Hematopoietic multipotent progenitor cell treated with erythropoietin and hydrocortisone succinate and interleukin-3 and kit ligand, for 8 days (in vitro differentiated cells): ENCODE results near the gene SLC9A1.
A peak's percentile ranks its signal among the peaks of the same experiment; 100 is the strongest.

Experiments
- DNase-seq: peaks from one replicate; pipeline ENCODE4 v3.0.0-alpha.2; 2015

SLC9A1 gene

GRCh38 chr1:27150183-27150582 lies 4.7 kb downstream of the SLC9A1 start:
- DNase-seq = no peak

- DNase-seq = no peak
These were observed 5.2 kb downstream of the SLC9A1 start for GRCh38 chr1:27149762-27150113.

GRCh38 chr1:27149084-27149761 lies 5.7 kb downstream of the SLC9A1 start:
- DNase-seq = no peak

GRCh38 chr1:27148591-27148990 lies 6.3 kb downstream of the SLC9A1 start:
- no peak for DNase-seq

- DNase-seq = no peak
These were observed 6.9 kb downstream of the SLC9A1 start for GRCh38 chr1:27147842-27148518.

- DNase-seq = no peak
These were observed 9.0 kb downstream of the SLC9A1 start for GRCh38 chr1:27145934-27146354.

GRCh38 chr1:27144920-27145661 lies 9.8 kb downstream of the SLC9A1 start:
- no peak for DNase-seq

GRCh38 chr1:27144049-27144748 lies 10.7 kb downstream of the SLC9A1 start:
- DNase-seq = no peak

- no peak for DNase-seq
These were observed 11.5 kb downstream of the SLC9A1 start for GRCh38 chr1:27143401-27143800.

- DNase-seq = no peak
These were observed 12.5 kb downstream of the SLC9A1 start for GRCh38 chr1:27142464-27142863.

GRCh38 chr1:27141266-27142003 lies 13.5 kb downstream of the SLC9A1 start:
- no peak for DNase-seq

GRCh38 chr1:27139980-27140379 lies 14.9 kb downstream of the SLC9A1 start:
- no peak for DNase-seq

- DNase-seq = no peak
These were observed 16.0 kb downstream of the SLC9A1 start for GRCh38 chr1:27138927-27139326.

GRCh38 chr1:27138368-27138767 lies 16.6 kb downstream of the SLC9A1 start:
- DNase-seq = no peak

- no peak for DNase-seq
These were observed 17.3 kb downstream of the SLC9A1 start for GRCh38 chr1:27137544-27138075.

- peak; percentile 32 for DNase-seq
These were observed 17.9 kb downstream of the SLC9A1 start for GRCh38 chr1:27136998-27137542.

GRCh38 chr1:27136236-27136551 lies 18.7 kb downstream of the SLC9A1 start:
- no peak for DNase-seq

GRCh38 chr1:27135541-27136235 lies 19.2 kb downstream of the SLC9A1 start:
- no peak for DNase-seq

- no peak for DNase-seq
These were observed 20.9 kb downstream of the SLC9A1 start for GRCh38 chr1:27133991-27134390.

GRCh38 chr1:27133158-27133557 lies 21.8 kb downstream of the SLC9A1 start:
- no peak for DNase-seq

GRCh38 chr1:27132624-27133023 lies 22.3 kb downstream of the SLC9A1 start:
- DNase-seq = no peak

- DNase-seq = no peak
These were observed 22.8 kb downstream of the SLC9A1 start for GRCh38 chr1:27132147-27132546.
